Right cardiac atrium (tissue), 5 donors: Measurements from ENCODE around the gene FARP1. TPM values are rescaled to one million over a fixed set of nuclear protein-coding genes. Genes with fewer than 3 reads are reported as not detected.

ENCODE experiments used
- ATAC-seq, 2 donors: fragments of 200-7000 bp; cut with Tn5 transposase; one replicate each; pipeline versions ENCODE4 v1.8.0 to v1.9.1; 2020; ENCODE audit warnings: moderate library complexity in 2 of 2, mild to moderate bottlenecking in 1 of 2
- DNase-seq, 3 donors: peaks; one replicate each; pipeline ENCODE4 v3.0.0-alpha.2; 2020
- H3K27ac ChIP-seq: one replicate; pipeline ENCODE4 v1.5.1; 2013; ENCODE audit warnings: mild to moderate bottlenecking, low read length, control low read depth, moderate library complexity
- H3K27me3 ChIP-seq: one replicate; pipeline ENCODE4 v1.6.1; 2013; ENCODE audit not compliant: control insufficient read depth, insufficient read depth
- H3K4me1 ChIP-seq: one replicate; pipeline ENCODE4 v1.6.1; 2013; ENCODE audit warnings: low read length; ENCODE audit not compliant: control insufficient read depth, insufficient read depth
- H3K4me3 ChIP-seq: one replicate; pipeline ENCODE4 v1.5.1; 2013; ENCODE audit warnings: low read length, control low read depth
- H3K9me3 ChIP-seq: one replicate; pipeline ENCODE4 v1.6.1; 2013; ENCODE audit warnings: low read length; ENCODE audit not compliant: control insufficient read depth
- WGBS: extraction: QIAGEN DNeasy Blood & Tissue Kit; methylation state at CpG from one replicate; pipeline ENCODE4 v1.1.7; 2013; 5-methylcytosine and 5-hydroxymethylcytosine counted together
- intact Hi-C, 4 donors: fragments of 100-400 bp; cut with DNase I; formaldehyde crosslinking; loops; one replicate each; pipeline versions ENCODE4 v1.11.0 to v1.14.0; 2022 to 2023
- polyA plus RNA-seq: library from polyadenylated mRNA; stranded (reverse); fragments of 200-250 nt; gene quantifications from one replicate; pipeline ENCODE4 v1.2.3, GENCODE V29; 2013
- total RNA-seq, 4 donors: library from RNA; stranded (reverse); fragmentation: NEBNext Ultra II Directional; extraction: Animal tissue kit (Norgen Biotek cat#: 25700); gene quantifications; one replicate each; pipeline ENCODE4 v1.2.1, GENCODE V29; 2021
- donor health status: healthy with polysubstance abuse.
- donor health status: DM: no; HTN: yes; CAD: no.
- donor health status: DM: no; HTN: no; CAD: no.
- donor health status: DM: no; HTN: yes; CAD: no; lungs with severe emphysema.
- donor health status: DM: yes; HTN: yes; CAD: no.

The FARP1 gene
- total and polyA plus RNA-seq, 5 donors, result 8.3 to 27.6 (median 22.7) TPM

GRCh38 chr13:98175823-98176222 lies 32.9 kb downstream of the FARP1 start:
- no peaks in the 10 kb centered on the region for H3K9me3 ChIP-seq
- H3K27ac ChIP-seq, result no peak overlapping the region
- peaks cover 6% of the 10 kb centered on the region for H3K4me1 ChIP-seq
- DNase-seq (no peak), ATAC-seq (no peak)
- H3K27me3 ChIP-seq, result no peaks in the 10 kb centered on the region
- WGBS, result 71% methylated on average over 3 of the region's 3 CpGs
- intact Hi-C loops, result no loop called here
- H3K4me3 ChIP-seq, result no peak overlapping the region

DNA sequence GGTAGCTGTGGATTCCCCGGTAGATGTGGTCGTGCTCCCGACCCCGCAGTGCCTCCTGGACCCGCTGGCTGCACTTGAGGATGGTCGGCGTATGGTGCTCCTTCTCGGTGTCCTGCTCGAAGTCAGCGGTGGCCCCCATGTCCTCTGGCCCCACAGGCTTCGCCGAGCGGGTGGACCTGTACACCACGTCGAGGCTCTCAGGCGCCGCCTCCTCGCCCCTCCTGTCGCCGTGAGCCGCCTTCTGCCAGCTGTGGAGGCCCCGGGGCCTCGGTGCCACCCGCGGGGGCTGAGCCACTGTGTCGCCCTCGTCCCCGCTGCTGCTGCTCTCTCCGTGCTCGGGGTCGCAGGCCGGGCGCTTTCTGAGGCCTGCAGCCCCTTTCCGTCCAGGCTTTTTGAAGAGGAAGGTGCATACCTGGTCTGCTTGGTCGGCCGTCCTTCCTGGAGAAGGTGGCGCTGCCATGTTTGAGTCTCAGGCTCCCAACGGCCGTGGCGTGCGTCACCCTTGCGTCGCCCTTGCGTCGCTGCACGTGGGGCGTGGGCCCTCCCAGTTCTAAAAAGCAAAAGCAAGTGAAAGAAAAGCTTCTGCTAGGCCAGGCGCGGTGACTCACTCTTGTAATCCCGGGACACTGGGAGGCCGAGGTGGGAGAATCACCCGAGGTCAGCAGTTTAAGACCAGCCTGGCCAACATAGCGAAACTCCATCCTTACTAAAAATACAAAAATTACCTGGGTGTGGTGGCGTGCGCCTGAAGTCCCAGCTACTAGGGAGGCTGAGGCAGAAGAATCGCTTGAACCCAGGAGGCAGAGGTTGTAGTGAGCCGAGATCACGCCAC lies 34.1 kb downstream of the FARP1 start, which contains the start of gene RNF113B:
RNF113B (minus strand) TSS at position 493 of the 832 bp plus-strand sequence; CDS start at position 460, 33 bp downstream.
- ATAC-seq, result no peak

GRCh38 chr13:98180092-98180491 lies 37.2 kb downstream of the FARP1 start:
- H3K27ac ChIP-seq, result no peak overlapping the region
- intact Hi-C loops, result no loop called here
- no peaks in the 10 kb centered on the region for H3K4me1 ChIP-seq
- ATAC-seq, result no peak
- DNase-seq, result no peak
- no peaks in the 10 kb centered on the region for H3K9me3 ChIP-seq
- 73% methylated on average over 3 of the region's 3 CpGs for WGBS
- no peak overlapping the region for H3K4me3 ChIP-seq
- no peaks in the 10 kb centered on the region for H3K27me3 ChIP-seq

More for the DNA sequence above, 34.1 kb downstream of the FARP1 start, which contains the start of gene RNF113B:
- DNase-seq, result peak in 1 of 3 donors; percentile 53
- Histone ChIP-seq H3K4me1 (peaks cover 6% of the 10 kb centered on the region), H3K27ac (no peak within 1 kb of the TSS), H3K9me3 (no peaks in the 10 kb centered on the region), H3K27me3 (no peaks in the 10 kb centered on the region), H3K4me3 (no peak within 1 kb of the TSS)
- intact Hi-C loops, result no loop called here
- WGBS, result 96% methylated on average over 58 of the region's 58 CpGs

DNA sequence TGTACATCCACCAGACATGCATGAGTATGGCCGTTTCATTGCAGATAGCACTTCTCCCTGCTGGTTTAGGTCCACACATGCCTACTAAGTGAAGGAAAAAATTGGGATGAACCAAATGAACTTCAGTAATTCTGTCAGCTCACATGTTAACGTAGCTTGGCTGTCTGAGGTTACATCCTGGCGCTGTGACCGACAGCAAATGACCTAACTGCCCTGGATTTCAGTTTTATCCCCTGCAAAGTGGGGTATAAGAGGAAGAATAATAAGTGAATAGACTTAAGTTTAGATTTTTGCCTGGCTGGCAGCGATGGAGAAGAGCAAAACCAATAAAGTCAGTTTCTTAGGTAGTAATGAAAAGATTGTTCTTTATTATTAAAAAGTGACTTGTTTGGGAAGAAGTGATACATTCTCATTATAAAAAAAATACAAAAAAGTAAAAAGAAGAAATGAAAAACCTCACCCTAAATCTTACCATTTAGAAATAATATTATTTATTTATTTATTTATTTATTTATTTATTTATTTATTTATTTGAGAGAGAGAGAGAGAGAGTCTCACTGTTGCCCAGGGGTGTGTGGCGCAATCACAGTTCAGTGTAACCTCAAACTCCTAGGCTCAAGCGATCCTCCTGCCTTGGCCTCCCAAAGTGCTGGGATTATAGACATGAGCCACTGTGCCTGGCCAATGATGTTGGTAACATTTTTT lies 38.4 kb downstream of the FARP1 start:
- no peak for DNase-seq
- no peak for ATAC-seq
- no peak overlapping the region for H3K27ac ChIP-seq
- intact Hi-C loops, result no loop called here
- no peak overlapping the region for H3K4me3 ChIP-seq
- H3K4me1 ChIP-seq, result no peaks in the 10 kb centered on the region
- H3K27me3 ChIP-seq, result no peaks in the 10 kb centered on the region
- 93% methylated on average over 7 of the region's 7 CpGs for WGBS
- no peaks in the 10 kb centered on the region for H3K9me3 ChIP-seq

DNA sequence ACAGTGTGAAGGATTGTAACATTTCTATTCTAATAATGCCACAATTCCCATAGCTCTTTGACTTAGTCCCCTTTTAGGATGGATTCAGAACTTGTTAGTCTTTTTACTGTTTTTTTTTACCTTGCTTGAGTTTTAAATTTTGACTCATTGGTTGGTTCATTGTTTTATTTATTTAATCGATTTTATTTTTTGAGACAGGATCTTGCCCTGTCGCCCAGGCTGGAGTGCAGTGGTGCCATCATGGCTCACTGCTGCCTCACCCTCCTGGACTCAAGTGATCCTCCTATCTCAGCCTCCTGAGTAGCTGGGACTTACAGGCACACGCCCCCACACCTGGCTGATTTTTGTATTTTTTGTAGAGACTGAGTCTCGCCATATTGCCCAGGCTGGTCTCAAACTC lies 39.3 kb downstream of the FARP1 start:
- ATAC-seq (no peak), DNase-seq (no peak)
- H3K4me3 ChIP-seq, result no peak overlapping the region
- H3K9me3 ChIP-seq, result no peaks in the 10 kb centered on the region
- no peaks in the 10 kb centered on the region for H3K27me3 ChIP-seq
- H3K4me1 ChIP-seq, result no peaks in the 10 kb centered on the region
- WGBS, result 96% methylated on average over 4 of the region's 4 CpGs
- no peak overlapping the region for H3K27ac ChIP-seq
- intact Hi-C loops, result no loop called here

DNA sequence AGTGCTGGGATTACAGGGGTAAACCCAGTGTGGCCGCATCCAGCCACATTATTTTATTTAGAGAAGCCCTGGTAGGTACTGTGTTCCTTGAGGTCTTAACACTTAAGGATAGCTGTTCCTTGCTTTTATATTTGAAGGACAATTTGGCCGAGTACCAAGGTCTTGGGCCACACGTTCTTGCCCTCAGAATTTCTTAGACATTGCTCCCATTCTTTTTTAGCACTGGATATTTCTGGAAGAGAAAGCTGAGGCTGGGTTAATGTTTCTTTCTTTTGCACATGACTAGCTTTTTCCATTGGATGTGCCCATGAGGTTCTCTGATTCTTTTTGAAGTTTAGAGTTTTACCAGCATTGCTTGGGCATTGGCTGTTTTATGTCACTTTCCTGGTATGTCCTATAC lies 39.7 kb downstream of the FARP1 start:
- H3K27ac ChIP-seq, result no peak overlapping the region
- intact Hi-C loops, result no loop called here
- no peaks in the 10 kb centered on the region for H3K4me1 ChIP-seq
- H3K9me3 ChIP-seq, result no peaks in the 10 kb centered on the region
- WGBS, result 72% methylated on average over 3 of the region's 3 CpGs
- no peak for ATAC-seq
- DNase-seq, result no peak
- H3K27me3 ChIP-seq, result no peaks in the 10 kb centered on the region
- H3K4me3 ChIP-seq, result no peak overlapping the region

GRCh38 chr13:98184792-98185191 lies 41.9 kb downstream of the FARP1 start:
- ATAC-seq (no peak), DNase-seq (no peak)
- Histone ChIP-seq H3K27me3 (no peaks in the 10 kb centered on the region), H3K27ac (no peak overlapping the region), H3K9me3 (no peaks in the 10 kb centered on the region), H3K4me3 (no peak overlapping the region), H3K4me1 (peaks cover 3% of the 10 kb centered on the region)
- 83% methylated on average over 1 of the region's 1 CpG for WGBS
- intact Hi-C loops, result no loop called here

DNA sequence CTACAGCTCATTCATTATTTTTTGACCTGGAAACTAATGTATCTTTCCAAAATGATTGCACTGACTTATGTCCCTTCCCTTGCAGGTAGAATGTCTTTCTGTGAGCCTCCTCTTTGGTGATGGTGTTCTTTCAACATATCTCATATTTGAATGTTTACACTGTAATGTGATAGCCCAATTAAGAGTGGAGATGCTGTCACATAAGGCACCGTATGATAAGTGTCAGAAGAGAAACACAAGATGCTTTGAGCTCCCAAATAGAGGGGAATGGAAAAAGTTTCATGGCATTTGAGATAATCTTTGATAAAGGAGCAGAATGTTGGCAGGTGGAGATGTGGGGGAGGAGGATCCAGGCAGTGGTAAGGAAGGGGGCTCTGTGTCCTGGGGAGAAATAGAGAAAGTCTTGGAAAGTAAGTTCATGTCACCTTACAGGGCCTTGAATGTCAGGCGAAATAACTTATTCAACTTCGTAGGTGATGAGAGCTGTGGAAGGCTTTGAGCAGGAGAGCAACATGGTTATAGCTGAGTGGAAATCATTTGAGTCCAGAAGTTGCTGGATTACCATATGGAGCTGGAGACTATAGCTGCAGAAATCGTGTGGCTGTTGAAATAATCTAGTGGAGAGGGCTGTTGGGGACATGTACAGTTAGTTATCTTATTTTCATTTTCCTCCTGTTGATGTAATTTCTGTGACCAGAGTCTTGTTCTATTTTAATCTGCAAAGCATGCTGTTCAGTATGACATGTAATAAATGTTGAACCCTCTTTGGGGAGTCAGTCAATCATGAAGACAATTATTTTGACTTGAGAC lies 44.5 kb downstream of the FARP1 start:
- H3K4me1 ChIP-seq, result peaks cover 6% of the 10 kb centered on the region
- intact Hi-C loops, result no loop called here
- no peaks in the 10 kb centered on the region for H3K9me3 ChIP-seq
- no peak overlapping the region for H3K27ac ChIP-seq
- no peak for DNase-seq
- H3K4me3 ChIP-seq, result no peak overlapping the region
- no peaks in the 10 kb centered on the region for H3K27me3 ChIP-seq
- ATAC-seq, result peak in 1 of 2 donors; percentile 20
- WGBS, result 43% methylated on average over 4 of the region's 4 CpGs

DNA sequence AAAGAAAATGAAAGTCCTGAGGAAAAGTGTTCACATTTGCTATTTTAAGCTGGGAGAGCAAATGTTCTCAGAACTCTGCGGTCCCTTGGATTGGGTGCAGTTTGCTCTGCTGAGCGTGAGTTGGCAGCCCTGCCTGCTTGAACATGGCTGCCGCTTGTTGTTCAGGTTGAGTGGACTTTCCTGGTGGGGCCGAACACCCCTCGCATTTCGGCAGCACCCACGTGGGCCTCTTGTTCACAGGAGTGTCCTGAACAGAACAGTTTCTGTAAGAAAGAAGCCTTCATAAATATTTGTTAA lies 45.0 kb downstream of the FARP1 start:
- no peak overlapping the region for H3K4me3 ChIP-seq
- peak in 1 of 3 donors; percentile 56 for DNase-seq
- H3K4me1 ChIP-seq, result peaks cover 6% of the 10 kb centered on the region
- H3K27ac ChIP-seq, result no peak overlapping the region
- intact Hi-C loops, result no loop called here
- ATAC-seq, result peak in 1 of 2 donors; percentile 58
- WGBS, result 77% methylated on average over 7 of the region's 7 CpGs
- no peaks in the 10 kb centered on the region for H3K9me3 ChIP-seq
- no peaks in the 10 kb centered on the region for H3K27me3 ChIP-seq

DNA sequence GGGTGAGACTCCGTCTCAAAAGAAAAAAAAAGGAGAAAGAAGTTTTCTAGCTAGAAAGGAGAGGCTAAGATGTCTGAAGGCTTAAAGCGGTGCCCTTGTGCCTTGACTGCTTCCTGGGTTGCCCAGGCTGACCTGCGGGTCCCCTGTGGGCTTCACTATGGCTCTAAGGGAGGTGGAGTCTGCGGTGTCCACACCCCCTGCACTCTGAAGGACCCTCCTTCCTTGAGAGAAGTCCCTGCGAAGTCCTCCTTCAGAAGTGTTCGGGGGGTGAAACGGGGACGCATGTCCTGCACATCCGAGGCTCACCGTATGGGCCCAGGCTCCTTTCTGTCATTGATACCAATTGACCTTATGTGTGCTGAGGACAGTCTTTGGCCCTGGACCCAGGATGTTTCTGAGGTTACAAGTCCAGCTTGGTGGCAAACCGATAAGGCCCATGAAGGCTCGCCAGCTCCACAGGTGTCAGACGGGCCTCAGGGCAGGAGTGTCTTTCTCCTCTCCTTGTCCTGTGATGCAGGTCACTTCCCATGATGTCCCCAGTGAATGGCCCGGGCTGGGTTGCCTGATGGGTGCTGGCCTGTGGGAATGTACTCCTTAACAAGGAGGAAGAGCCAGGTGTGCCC lies 45.8 kb downstream of the FARP1 start:
- DNase-seq, result no peak
- peak in 1 of 2 donors; percentile 42 for ATAC-seq
- Histone ChIP-seq H3K4me3 (no peak overlapping the region), H3K9me3 (no peaks in the 10 kb centered on the region), H3K27me3 (no peaks in the 10 kb centered on the region), H3K4me1 (peaks cover 6% of the 10 kb centered on the region), H3K27ac (no peak overlapping the region)
- intact Hi-C loops, result no loop called here
- WGBS, result 91% methylated on average over 14 of the region's 14 CpGs
